Naive B cell (primary cell): ENCODE measurements around the gene PIGN. TPM values are rescaled to one million over a fixed set of nuclear protein-coding genes. Genes with fewer than 3 reads are reported as not detected.

Source experiments
- ATAC-seq, 2 donors: fragments of 150-1000 bp; cut with Tn5 transposase; 2 replicates each; pipeline ENCODE4 v1.10.0; 2021; ENCODE audit warnings: low read depth in 2 of 2, mild to moderate bottlenecking in 2 of 2, moderate library complexity in 2 of 2
- DNase-seq: peaks from one replicate; pipeline ENCODE4 v3.0.0; 2022
- H3K27ac Mint-ChIP-seq, 6 donors: one replicate each; pipeline ENCODE4 v1.8.0; 2020 to 2022; ENCODE audit warnings: mild to moderate bottlenecking in 6 of 6, mixed read lengths in 6 of 6, moderate library complexity in 5 of 6, inconsistent platforms in 2 of 6
- H3K27me3 Mint-ChIP-seq, 3 donors: one replicate each; pipeline ENCODE4 v1.8.0; 2021 to 2022; ENCODE audit warnings: mixed read lengths in 3 of 3, mild to moderate bottlenecking in 1 of 3
- H3K36me3 Mint-ChIP-seq, 2 donors: one replicate each; pipeline ENCODE4 v1.8.0; 2020 to 2022; ENCODE audit warnings: mixed read lengths in 2 of 2, inconsistent platforms in 1 of 2, mild to moderate bottlenecking in 1 of 2
- H3K4me1 Mint-ChIP-seq, 3 donors: one replicate each; pipeline ENCODE4 v1.8.0; 2020 to 2022; ENCODE audit warnings: mixed read lengths in 3 of 3, inconsistent platforms in 1 of 3, mild to moderate bottlenecking in 1 of 3, moderate library complexity in 1 of 3
- H3K4me3 Mint-ChIP-seq, 8 donors: one replicate each; pipeline ENCODE4 v1.8.0; 2020 to 2022; ENCODE audit warnings: mild to moderate bottlenecking in 8 of 8, mixed read lengths in 8 of 8, moderate library complexity in 8 of 8, inconsistent platforms in 2 of 8
- H3K9me3 Mint-ChIP-seq, 7 donors: one replicate each; pipeline ENCODE4 v1.8.0; 2020 to 2022; ENCODE audit warnings: mixed read lengths in 7 of 7, mild to moderate bottlenecking in 5 of 7, inconsistent platforms in 2 of 7, moderate library complexity in 1 of 7
- polyA plus RNA-seq, 6 donors: library from polyadenylated mRNA; unstranded; fragments of 300-500 nt; fragmentation: Illumina TruSeq; gene quantifications; one replicate each; pipeline ENCODE4 v1.2.3, GENCODE V29; 2021; ENCODE audit warnings: low read depth in 6 of 6

Gene PIGN
- polyA plus RNA-seq, 6 donors from 2014 or later = 6.4 to 18.5 (median 14.7) TPM

- ATAC-seq (no peak), DNase-seq (no peak)
- H3K9me3 Mint-ChIP-seq = no peaks in the 10 kb centered on the region
- H3K27me3 Mint-ChIP-seq = no peaks in the 10 kb centered on the region
- H3K36me3 Mint-ChIP-seq = peaks cover 0 to 4% of the 10 kb centered on the region in 2 donors
- H3K4me3 Mint-ChIP-seq = no peak overlapping the region
- no peak overlapping the region for H3K27ac Mint-ChIP-seq
- H3K4me1 Mint-ChIP-seq = peaks cover 26 to 47% (median 39%) of the 10 kb centered on the region in 3 donors
These were observed 12.8 kb upstream of the PIGN start for GRCh38 chr18:62199629-62200028.

- no peaks in the 10 kb centered on the region for H3K9me3 Mint-ChIP-seq
- peaks cover 30 to 53% (median 44%) of the 10 kb centered on the region in 3 donors for H3K4me1 Mint-ChIP-seq
- DNase-seq (no peak), ATAC-seq (no peak)
- no peak overlapping the region for H3K4me3 Mint-ChIP-seq
- peaks cover 0 to 4% of the 10 kb centered on the region in 2 donors for H3K36me3 Mint-ChIP-seq
- no peak overlapping the region for H3K27ac Mint-ChIP-seq
- H3K27me3 Mint-ChIP-seq = no peaks in the 10 kb centered on the region
These were observed 11.4 kb upstream of the PIGN start for GRCh38 chr18:62198259-62198658.

- Mint-ChIP-seq H3K36me3 (no peaks in the 10 kb centered on the region), H3K9me3 (no peaks in the 10 kb centered on the region), H3K4me1 (peaks cover 38 to 66% (median 53%) of the 10 kb centered on the region in 3 donors), H3K4me3 (no peak overlapping the region), H3K27me3 (no peaks in the 10 kb centered on the region), H3K27ac (no peak overlapping the region)
- DNase-seq (no peak), ATAC-seq (no peak)
These were observed 10.1 kb upstream of the PIGN start for GRCh38 chr18:62196980-62197379.

- peak overlapping the region in 1 of 8 donors; percentile 61 for H3K4me3 Mint-ChIP-seq
- H3K4me1 Mint-ChIP-seq = peaks cover 45 to 74% (median 62%) of the 10 kb centered on the region in 3 donors
These were observed 9.2 kb upstream of the PIGN start for GRCh38 chr18:62196079-62196478.

GRCh38 chr18:62189208-62189607, 2.4 kb upstream of the PIGN start:
- no peak for DNase-seq
- no peak for ATAC-seq
- Mint-ChIP-seq H3K27me3 (no peaks in the 10 kb centered on the region), H3K4me3 (peak overlapping the region; percentile 25 to 100 (median 96)), H3K27ac (no peak overlapping the region), H3K9me3 (no peaks in the 10 kb centered on the region), H3K4me1 (peaks cover 55 to 75% (median 73%) of the 10 kb centered on the region in 3 donors), H3K36me3 (peaks cover 3 to 6% of the 10 kb centered on the region in 2 donors)

More at GRCh38 chr18:62196079-62196478, 9.2 kb upstream of the PIGN start:
- H3K27ac Mint-ChIP-seq = peak overlapping the region in 1 of 6 donors; percentile 62
- DNase-seq = no peak
- no peak for ATAC-seq
- H3K9me3 Mint-ChIP-seq = no peaks in the 10 kb centered on the region
- no peaks in the 10 kb centered on the region for H3K27me3 Mint-ChIP-seq
- no peaks in the 10 kb centered on the region for H3K36me3 Mint-ChIP-seq

GRCh38 chr18:62187543-62188510, 971 bp upstream of the PIGN start:
- Mint-ChIP-seq H3K4me3 (peak overlapping the region; percentile 96 to 100 (median 100)), H3K9me3 (no peaks in the 10 kb centered on the region), H3K36me3 (peaks cover 3 to 6% of the 10 kb centered on the region in 2 donors), H3K27me3 (no peaks in the 10 kb centered on the region), H3K27ac (peak overlapping the region; percentile 93 to 99 (median 96)), H3K4me1 (peaks cover 51 to 67% (median 62%) of the 10 kb centered on the region in 3 donors)
- ATAC-seq (no peak), DNase-seq (peak; percentile 9)

GRCh38 chr18:62186499-62186773, 420 bp downstream of the PIGN start:
- Mint-ChIP-seq H3K27ac (peak overlapping the region; percentile 80 to 99 (median 93)), H3K4me3 (peak overlapping the region; percentile 96 to 100 (median 100)), H3K4me1 (peaks cover 44 to 53% (median 50%) of the 10 kb centered on the region in 3 donors), H3K36me3 (peaks cover 3 to 6% of the 10 kb centered on the region in 2 donors), H3K27me3 (no peaks in the 10 kb centered on the region), H3K9me3 (no peaks in the 10 kb centered on the region)
- DNase-seq (no peak), ATAC-seq (peak; percentile 0 to 1)

GRCh38 chr18:62183578-62184195, 3.2 kb downstream of the PIGN start:
- Mint-ChIP-seq H3K36me3 (peaks cover 0 to 3% of the 10 kb centered on the region in 2 donors), H3K27me3 (no peaks in the 10 kb centered on the region), H3K27ac (peak overlapping the region in 1 of 6 donors; percentile 32), H3K4me3 (peak overlapping the region in 1 of 8 donors; percentile 1), H3K4me1 (peaks cover 30 to 40% (median 31%) of the 10 kb centered on the region in 3 donors), H3K9me3 (no peaks in the 10 kb centered on the region)
- peak; percentile 46 for DNase-seq
- no peak for ATAC-seq

- DNase-seq = no peak
- Mint-ChIP-seq H3K4me3 (no peak overlapping the region), H3K27me3 (no peaks in the 10 kb centered on the region), H3K9me3 (no peaks in the 10 kb centered on the region), H3K27ac (no peak overlapping the region), H3K36me3 (peaks cover 0 to 2% of the 10 kb centered on the region in 2 donors), H3K4me1 (peaks cover 20 to 34% (median 26%) of the 10 kb centered on the region in 3 donors)
- ATAC-seq = no peak
These were observed 4.6 kb downstream of the PIGN start for GRCh38 chr18:62182220-62182619.

GRCh38 chr18:62179213-62179612, 7.6 kb downstream of the PIGN start:
- H3K9me3 Mint-ChIP-seq = peaks cover 0 to under 1% (median 0%) of the 10 kb centered on the region in 7 donors
- H3K4me1 Mint-ChIP-seq = peaks cover 20 to 27% (median 23%) of the 10 kb centered on the region in 3 donors
- ATAC-seq (peak in 1 of 2 donors; percentile 18), DNase-seq (no peak)
- H3K27ac Mint-ChIP-seq = peak overlapping the region in 1 of 6 donors; percentile 18
- H3K27me3 Mint-ChIP-seq = no peaks in the 10 kb centered on the region
- no peak overlapping the region for H3K4me3 Mint-ChIP-seq
- H3K36me3 Mint-ChIP-seq = no peaks in the 10 kb centered on the region

- DNase-seq = no peak
- Mint-ChIP-seq H3K36me3 (no peaks in the 10 kb centered on the region), H3K9me3 (peaks cover 0 to 2% (median 0%) of the 10 kb centered on the region in 7 donors), H3K27ac (peak overlapping the region in 1 of 6 donors; percentile 20), H3K27me3 (no peaks in the 10 kb centered on the region), H3K4me1 (peaks cover 16 to 22% (median 18%) of the 10 kb centered on the region in 3 donors), H3K4me3 (no peak overlapping the region)
- ATAC-seq = no peak
These were observed 9.6 kb downstream of the PIGN start for GRCh38 chr18:62177271-62177670.

GRCh38 chr18:62175521-62175920, 11.3 kb downstream of the PIGN start:
- H3K36me3 Mint-ChIP-seq = no peaks in the 10 kb centered on the region
- no peak for DNase-seq
- no peaks in the 10 kb centered on the region for H3K27me3 Mint-ChIP-seq
- H3K9me3 Mint-ChIP-seq = peaks cover 0 to 2% (median 0%) of the 10 kb centered on the region in 7 donors
- H3K4me3 Mint-ChIP-seq = no peak overlapping the region
- ATAC-seq = no peak
- peak overlapping the region in 2 of 6 donors; percentile 1 to 43 for H3K27ac Mint-ChIP-seq
- H3K4me1 Mint-ChIP-seq = peaks cover 14 to 22% (median 16%) of the 10 kb centered on the region in 3 donors

GRCh38 chr18:62172298-62172697, 14.6 kb downstream of the PIGN start:
- Mint-ChIP-seq H3K27me3 (no peaks in the 10 kb centered on the region), H3K4me3 (no peak overlapping the region), H3K9me3 (peaks cover 0 to 4% (median 0%) of the 10 kb centered on the region in 7 donors), H3K36me3 (peaks cover 0 to 4% of the 10 kb centered on the region in 2 donors), H3K27ac (no peak overlapping the region), H3K4me1 (peaks cover 11 to 14% (median 12%) of the 10 kb centered on the region in 3 donors)
- ATAC-seq (no peak), DNase-seq (no peak)
